DMS 273 (cell line): ENCODE results near the gene CROT.

Experiments
- DNase-seq: peaks from one replicate; lab custom pipeline; 2025; ENCODE audit not compliant: unreplicated experiment; lab: John Stamatoyannopoulos, UW

CROT gene

GRCh38 chr7:87345166-87345927 lies at the start of gene CROT:
CROT (plus strand) TSS chr7:87345664; CDS start chr7:87349069, 3,405 bp downstream.
- DNase-seq, result peak; percentile 99

- no peak for DNase-seq
Observed at GRCh38 chr7:87300756-87301155, 44.7 kb upstream of the CROT start.

GRCh38 chr7:87310790-87311419 lies 34.6 kb upstream of the CROT start:
- no peak for DNase-seq

GRCh38 chr7:87312215-87312865 lies 33.1 kb upstream of the CROT start:
- DNase-seq, result peak; percentile 86

GRCh38 chr7:87316097-87316700 lies 29.3 kb upstream of the CROT start:
- DNase-seq, result no peak

- peak; percentile 25 for DNase-seq
Observed at GRCh38 chr7:87316846-87317552, 28.5 kb upstream of the CROT start.

GRCh38 chr7:87317691-87318245 lies 27.7 kb upstream of the CROT start:
- no peak for DNase-seq

- DNase-seq, result peak; percentile 78
Observed at GRCh38 chr7:87318741-87319140, 26.7 kb upstream of the CROT start.

- DNase-seq, result peak; percentile 83
Observed at GRCh38 chr7:87319154-87319581, 26.3 kb upstream of the CROT start.

- DNase-seq, result no peak
Observed at GRCh38 chr7:87322912-87323311, 22.6 kb upstream of the CROT start.

- no peak for DNase-seq
Observed at GRCh38 chr7:87325576-87326370, 19.7 kb upstream of the CROT start.

- peak; percentile 76 for DNase-seq
Observed at GRCh38 chr7:87328281-87328680, 17.2 kb upstream of the CROT start.

- peak; percentile 17 for DNase-seq
Observed at GRCh38 chr7:87330316-87330715, 15.1 kb upstream of the CROT start.

GRCh38 chr7:87330942-87331341 lies 14.5 kb upstream of the CROT start:
- DNase-seq, result no peak

GRCh38 chr7:87331687-87332252 lies 13.7 kb upstream of the CROT start:
- DNase-seq, result no peak

- no peak for DNase-seq
Observed at GRCh38 chr7:87332321-87332720, 13.1 kb upstream of the CROT start.

GRCh38 chr7:87336136-87336535 lies 9.3 kb upstream of the CROT start:
- DNase-seq, result no peak

- DNase-seq, result no peak
Observed at GRCh38 chr7:87337331-87337730, 8.1 kb upstream of the CROT start.

- no peak for DNase-seq
Observed at GRCh38 chr7:87339373-87339897, 6.0 kb upstream of the CROT start.
